ENCODE measurements around the gene ALK. TPM values are rescaled to one million over a fixed set of nuclear protein-coding genes. Genes with fewer than 3 reads are reported as not detected.

ALK gene
- polyA plus RNA-seq, 2 of the 4 experiments (the other 2 are of a cell fraction), result not detected

GRCh38 chr2:29799628-29800027 lies 121.8 kb downstream of the ALK start:
- ChIA-PET POLR2A (no interaction called here), CTCF (interaction anchor here (2.8 kb wide), 1 partner anchor 16 kb away, joined by 9 read pairs; no protein-coding TSS in a partner anchor)
- Histone ChIP-seq H3K4me2 (no peak overlapping the region), H3K4me3 (no peak overlapping the region), H3K4me1 (no peaks in the 10 kb centered on the region), H3K9me3 (no peaks in the 10 kb centered on the region), H3K27ac (no peak overlapping the region)
- FAIRE-seq, result no peak
- no peak for ATAC-seq
- DNase-seq (ENCODE audit: low read depth in 1 of 2, low spot score in 1 of 2), result no peak
- 58% methylated on average over 3 of the region's 3 CpGs for WGBS (ENCODE audit: missing lambda C conversion rate)
- peak; percentile 11 for TF ChIP-seq MAFK (IDR thresholded peaks at IDR 0.05; ENCODE audit: partially characterized antibody)
- TF ChIP-seq CBX8 (IDR thresholded peaks at IDR 0.05), result no peak

GRCh38 chr2:29797916-29798315 lies 123.5 kb downstream of the ALK start:
- ChIA-PET POLR2A (no interaction called here), CTCF (interaction anchor here (0.5 kb wide), 1 partner anchor 358 kb away, joined by 3 read pairs; no protein-coding TSS in a partner anchor)
- no peak overlapping the region for H3K4me3 ChIP-seq
- DNase-seq (ENCODE audit: low read depth in 1 of 2, low spot score in 1 of 2), result no peak
- no peaks in the 10 kb centered on the region for H3K9me3 ChIP-seq
- TF ChIP-seq RAD21 (conservative IDR thresholded peaks at IDR 0.05 in 1 of 2, IDR thresholded peaks at IDR 0.05 in 1 of 2) (no peak), EHMT2 (IDR thresholded peaks at IDR 0.05; ENCODE audit: low read depth) (no peak), REST (IDR thresholded peaks at IDR 0.05) (no peak), POLR2AphosphoS2 (conservative IDR thresholded peaks at IDR 0.05; ENCODE audit: low read length) (no peak), BHLHE40 (IDR thresholded peaks at IDR 0.05; ENCODE audit: low read depth, low read length) (no peak), TP53 (CRISPR knock-in tag; IDR thresholded peaks at IDR 0.05) (no peak), JUN (IDR thresholded peaks at IDR 0.05) (no peak), FOSL2 (IDR thresholded peaks at IDR 0.05) (no peak), FOSL2 (CRISPR knock-in tag; IDR thresholded peaks at IDR 0.05) (no peak)
- H3K4me2 ChIP-seq, result no peak overlapping the region
- no peak overlapping the region for H3K27ac ChIP-seq
- no peaks in the 10 kb centered on the region for H3K4me1 ChIP-seq
- FAIRE-seq, result no peak
- WGBS (ENCODE audit: missing lambda C conversion rate), result 3% methylated on average over 3 of the region's 3 CpGs
- no peak for ATAC-seq

- POLR2A ChIA-PET, result no interaction called here
- 8% methylated on average over 4 of the region's 4 CpGs for WGBS (ENCODE audit: missing lambda C conversion rate)
- no peak overlapping the region for H3K4me2 ChIP-seq
- FAIRE-seq, result no peak
- no peaks in the 10 kb centered on the region for H3K9me3 ChIP-seq
- DNase-seq (ENCODE audit: low read depth in 1 of 2, low spot score in 1 of 2), result no peak
- H3K27ac ChIP-seq, result no peak overlapping the region
- no peaks in the 10 kb centered on the region for H3K4me1 ChIP-seq
- CTCF ChIA-PET, result no interaction called here
- TF ChIP-seq JUN (IDR thresholded peaks at IDR 0.05), result no peak
- no peak for TF ChIP-seq SMC3 (IDR thresholded peaks at IDR 0.05)
- no peak for TF ChIP-seq EHF (CRISPR knock-in tag; IDR thresholded peaks at IDR 0.05)
- no peak for TF ChIP-seq JUNB (IDR thresholded peaks at IDR 0.05)
- TF ChIP-seq KDM1A (IDR thresholded peaks at IDR 0.05; ENCODE audit: low read depth), result no peak
- no peak for TF ChIP-seq PHF8 (IDR thresholded peaks at IDR 0.05; ENCODE audit: borderline replicate concordance, low read depth)
- TF ChIP-seq REST (IDR thresholded peaks at IDR 0.05), result no peak
- TF ChIP-seq KDM5A (IDR thresholded peaks at IDR 0.05), result no peak
- TF ChIP-seq ZFP36 (IDR thresholded peaks at IDR 0.05; ENCODE audit: borderline replicate concordance, partially characterized antibody), result no peak
- no peak overlapping the region for H3K4me3 ChIP-seq
- ATAC-seq, result no peak
These were observed 124.9 kb downstream of the ALK start for GRCh38 chr2:29796446-29796845.

All from A549 (cell line).